SK-N-SH treated with all-trans-retinoic acid at 6 μM for 48 hours (cell line): ENCODE data around the gene GRK4.

Experiments
- BACH2 ChIP-seq: fragments of 250-450 bp; sonication (Bioruptor Pico); IDR thresholded peaks from 2 replicates; pipeline ENCODE4 v1.9.0; 2021; ENCODE audit warnings: mild to moderate bottlenecking, borderline replicate concordance
- CSDC2 ChIP-seq: fragments of 250-450 bp; sonication (Bioruptor Pico); IDR thresholded peaks from 2 replicates; pipeline ENCODE4 v1.5.0; 2020; ENCODE audit warnings: mild to moderate bottlenecking, moderate library complexity
- RARB ChIP-seq: fragments of 250-450 bp; sonication (Bioruptor Pico); IDR thresholded peaks from 2 replicates; pipeline ENCODE4 v1.8.0; 2021; ENCODE audit warnings: mild to moderate bottlenecking, moderate library complexity
- TCF4 ChIP-seq: fragments of 250-450 bp; sonication (Bioruptor Pico); IDR thresholded peaks from 2 replicates; pipeline ENCODE4 v1.8.0; 2021; ENCODE audit warnings: mild to moderate bottlenecking, moderate library complexity, borderline replicate concordance
- ZFP30 ChIP-seq: fragments of 450-650 bp; formaldehyde crosslinking; IDR thresholded peaks from 2 replicates; pipeline ENCODE4 v1.5.0; 2022; ENCODE audit warnings: mild to moderate bottlenecking, moderate library complexity
- ZNF565 ChIP-seq: fragments of 450-650 bp; formaldehyde crosslinking; conservative IDR thresholded peaks from 2 replicates; pipeline ENCODE4 v1.5.0; 2020; ENCODE audit warnings: low read depth, mild to moderate bottlenecking, moderate library complexity
- TF ChIP-seq, protein P1 (sequence below): fragments of 250-450 bp; sonication (Bioruptor Pico); IDR thresholded peaks from 2 replicates; pipeline ENCODE4 v1.8.0; 2020; ENCODE audit warnings: mild to moderate bottlenecking, moderate library complexity, borderline replicate concordance
- TF ChIP-seq, protein P2 (sequence below): fragments of 250-450 bp; sonication (Bioruptor Pico); IDR thresholded peaks from 2 replicates; pipeline ENCODE4 v1.5.1; 2020; ENCODE audit warnings: low read depth, mild to moderate bottlenecking, moderate library complexity

DNA sequence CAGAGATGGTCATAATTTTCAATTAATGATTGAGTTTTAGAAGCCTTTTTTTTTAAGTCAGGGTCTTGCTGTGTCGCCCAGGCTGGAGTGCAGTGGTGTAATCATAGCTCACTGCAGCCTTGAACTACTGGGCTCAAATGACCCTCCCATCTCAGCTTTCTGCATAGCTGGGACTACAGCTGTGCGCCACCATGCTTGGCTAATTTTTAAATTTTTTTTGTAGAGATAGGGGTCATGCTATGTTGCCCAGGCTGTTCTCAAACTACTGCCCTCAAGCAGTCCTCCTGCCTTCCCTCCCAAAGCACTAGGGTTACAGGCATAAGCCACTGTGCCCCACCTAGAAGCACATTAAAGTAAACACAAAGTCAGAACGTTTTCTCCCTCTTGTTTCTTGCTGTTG lies 59.3 kb downstream of the GRK4 start:
- no peak for TF ChIP-seq TCF4 (CRISPR knock-in tag)
- TF ChIP-seq, protein P1, sequence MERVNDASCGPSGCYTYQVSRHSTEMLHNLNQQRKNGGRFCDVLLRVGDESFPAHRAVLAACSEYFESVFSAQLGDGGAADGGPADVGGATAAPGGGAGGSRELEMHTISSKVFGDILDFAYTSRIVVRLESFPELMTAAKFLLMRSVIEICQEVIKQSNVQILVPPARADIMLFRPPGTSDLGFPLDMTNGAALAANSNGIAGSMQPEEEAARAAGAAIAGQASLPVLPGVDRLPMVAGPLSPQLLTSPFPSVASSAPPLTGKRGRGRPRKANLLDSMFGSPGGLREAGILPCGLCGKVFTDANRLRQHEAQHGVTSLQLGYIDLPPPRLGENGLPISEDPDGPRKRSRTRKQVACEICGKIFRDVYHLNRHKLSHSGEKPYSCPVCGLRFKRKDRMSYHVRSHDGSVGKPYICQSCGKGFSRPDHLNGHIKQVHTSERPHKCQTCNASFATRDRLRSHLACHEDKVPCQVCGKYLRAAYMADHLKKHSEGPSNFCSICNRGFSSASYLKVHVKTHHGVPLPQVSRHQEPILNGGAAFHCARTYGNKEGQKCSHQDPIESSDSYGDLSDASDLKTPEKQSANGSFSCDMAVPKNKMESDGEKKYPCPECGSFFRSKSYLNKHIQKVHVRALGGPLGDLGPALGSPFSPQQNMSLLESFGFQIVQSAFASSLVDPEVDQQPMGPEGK (CRISPR knock-in tag): no peak
- TF ChIP-seq, protein P2, sequence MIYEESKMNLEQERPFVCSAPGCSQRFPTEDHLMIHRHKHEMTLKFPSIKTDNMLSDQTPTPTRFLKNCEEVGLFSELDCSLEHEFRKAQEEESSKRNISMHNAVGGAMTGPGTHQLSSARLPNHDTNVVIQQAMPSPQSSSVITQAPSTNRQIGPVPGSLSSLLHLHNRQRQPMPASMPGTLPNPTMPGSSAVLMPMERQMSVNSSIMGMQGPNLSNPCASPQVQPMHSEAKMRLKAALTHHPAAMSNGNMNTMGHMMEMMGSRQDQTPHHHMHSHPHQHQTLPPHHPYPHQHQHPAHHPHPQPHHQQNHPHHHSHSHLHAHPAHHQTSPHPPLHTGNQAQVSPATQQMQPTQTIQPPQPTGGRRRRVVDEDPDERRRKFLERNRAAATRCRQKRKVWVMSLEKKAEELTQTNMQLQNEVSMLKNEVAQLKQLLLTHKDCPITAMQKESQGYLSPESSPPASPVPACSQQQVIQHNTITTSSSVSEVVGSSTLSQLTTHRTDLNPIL (CRISPR knock-in tag): no peak
- no peak for TF ChIP-seq ZNF565
- TF ChIP-seq BACH2 (CRISPR knock-in tag): no peak
- TF ChIP-seq ZFP30: no peak
- TF ChIP-seq CSDC2 (CRISPR knock-in tag): no peak
- no peak for TF ChIP-seq RARB
